Fibroblast of lung (primary cell): ENCODE results near the gene ROPN1L. TPM values are rescaled to one million over a fixed set of nuclear protein-coding genes. Genes with fewer than 3 reads are reported as not detected.
A peak's percentile ranks its signal among the peaks of the same experiment; 100 is the strongest.

Experiments
- DNase-seq, 2 donors: peaks; one replicate each; pipeline versions ENCODE4 v3.0.0 to v3.0.0-alpha.2; 2010; ENCODE audit warnings: low read depth in 2 of 2
- H2AFZ ChIP-seq: 2 replicates; pipeline ENCODE4 v1.5.1; 2012; ENCODE audit warnings: low read length, control low read depth, inconsistent platforms
- H3K27ac ChIP-seq: 2 replicates; pipeline ENCODE4 v1.5.1; 2011; ENCODE audit warnings: low read length, control low read depth; ENCODE audit not compliant: insufficient read depth
- H3K27me3 ChIP-seq: 2 replicates; pipeline ENCODE4 v1.5.1; 2011; ENCODE audit warnings: mild to moderate bottlenecking, low read length; ENCODE audit not compliant: control insufficient read depth, insufficient read depth
- H3K36me3 ChIP-seq: 2 replicates; pipeline ENCODE4 v1.5.1; 2011; ENCODE audit warnings: low read length; ENCODE audit not compliant: control insufficient read depth, insufficient read depth
- H3K4me1 ChIP-seq: 2 replicates; pipeline ENCODE4 v1.5.1; 2011; ENCODE audit warnings: low read length; ENCODE audit not compliant: control insufficient read depth, insufficient read depth; ENCODE audit errors: extremely low read depth
- H3K4me2 ChIP-seq: 2 replicates; pipeline ENCODE4 v1.5.1; 2011; ENCODE audit warnings: low read length, control low read depth; ENCODE audit not compliant: insufficient read depth; ENCODE audit errors: extremely low read depth
- H3K4me3 ChIP-seq, 4 experiments: fragments of 200-600 bp in 1 of 4; sonication (generic) in 1 of 4; replicated peaks in 1 of 4; 2 replicates each; pipeline ENCODE4 v1.5.1; 2011 to 2016; ENCODE audit warnings: low read length in 4 of 4, low read depth in 3 of 4, mild to moderate bottlenecking in 3 of 4, control low read depth in 2 of 4, inconsistent platforms in 1 of 4, mixed read lengths in 1 of 4; ENCODE audit not compliant: insufficient read depth in 1 of 4; ENCODE audit errors: control extremely low read depth in 1 of 4
- H3K79me2 ChIP-seq: 2 replicates; pipeline ENCODE4 v1.5.1; 2012; ENCODE audit warnings: mild to moderate bottlenecking, low read length, inconsistent platforms; ENCODE audit not compliant: control insufficient read depth, insufficient read depth
- H3K9ac ChIP-seq: 2 replicates; pipeline ENCODE4 v1.5.1; 2011; ENCODE audit warnings: mild to moderate bottlenecking, low read length, control low read depth; ENCODE audit not compliant: insufficient read depth
- H3K9me3 ChIP-seq: 2 replicates; pipeline ENCODE4 v1.5.1; 2012; ENCODE audit warnings: low read depth, low read length; ENCODE audit not compliant: control insufficient read depth, insufficient read depth
- H4K20me1 ChIP-seq: 2 replicates; pipeline ENCODE4 v1.5.1; 2011; ENCODE audit warnings: low read length; ENCODE audit not compliant: control insufficient read depth, insufficient read depth; ENCODE audit errors: extremely low read depth
- CTCF ChIP-seq, 2 donors: IDR thresholded peaks in 1 of 2; conservative IDR thresholded peaks in 1 of 2; 1 replicate in 1 of 2; 2 replicates in 1 of 2; pipeline ENCODE4 v1.5.1; 2011 to 2012; ENCODE audit warnings: low read length in 2 of 2, control low read depth in 1 of 2, inconsistent platforms in 1 of 2, low read depth in 1 of 2, mild to moderate bottlenecking in 1 of 2
- EZH2 ChIP-seq: IDR thresholded peaks from 2 replicates; pipeline ENCODE4 v1.5.1; 2012; ENCODE audit warnings: low read length, control low read depth, mild to moderate bottlenecking; ENCODE audit errors: missing control alignments
- polyA plus RNA-seq, 2 donors: library from polyadenylated mRNA; depleted of rRNA in 1 of 2; stranded (reverse) in 1 of 2; unstranded in 1 of 2; fragments of >200 nt; gene quantifications; 2 replicates each; pipeline ENCODE4 v1.2.1, GENCODE V29; 2011 to 2012; ENCODE audit warnings: missing spikeins in 1 of 2
- total RNA-seq: library from RNA; depleted of rRNA; stranded (reverse); fragments of >200 nt; gene quantifications from 2 replicates; pipeline ENCODE4 v1.2.1, GENCODE V29; 2014

ROPN1L gene
- total and polyA plus RNA-seq, 2 donors (not counting 1 experiment from before 2014, with no cell fraction given) = 0.17 to 0.26 TPM

- no peak for TF ChIP-seq CTCF (conservative IDR thresholded peaks at IDR 0.05 in 1 of 2, IDR thresholded peaks at IDR 0.05 in 1 of 2; ENCODE audit: low read depth in 1 of 2, low read length in 2 of 2)
- TF ChIP-seq EZH2 = no peak
- H3K4me2 ChIP-seq = peak overlapping the region; percentile 98
These were observed 1.2 kb upstream of the ROPN1L start for GRCh38 chr5:10440367-10440990.

GRCh38 chr5:10441992-10442435, 335 bp downstream of the ROPN1L start:
- Histone ChIP-seq H3K4me3 (peak overlapping the region; percentile 43 to 71 (median 54)), H3K27ac (peak overlapping the region; percentile 42), H3K4me1 (peaks cover 6% of the 10 kb centered on the region), H3K4me2 (peak overlapping the region; percentile 98), H3K36me3 (no peaks in the 10 kb centered on the region), H3K79me2 (no peaks in the 10 kb centered on the region), H3K9me3 (no peaks in the 10 kb centered on the region), H3K27me3 (no peaks in the 10 kb centered on the region), H4K20me1 (no peaks in the 10 kb centered on the region), H2AFZ (peak overlapping the region; percentile 51), H3K9ac (peak overlapping the region; percentile 41)
- no peak for DNase-seq
- TF ChIP-seq CTCF (conservative IDR thresholded peaks at IDR 0.05 in 1 of 2, IDR thresholded peaks at IDR 0.05 in 1 of 2; ENCODE audit: low read depth in 1 of 2, low read length in 2 of 2) = no peak
- TF ChIP-seq EZH2 = no peak

More at GRCh38 chr5:10440367-10440990, 1.2 kb upstream of the ROPN1L start:
- no peaks in the 10 kb centered on the region for H3K36me3 ChIP-seq
- no peaks in the 10 kb centered on the region for H3K9me3 ChIP-seq
- H3K9ac ChIP-seq = no peak overlapping the region
- DNase-seq = no peak
- H3K27me3 ChIP-seq = no peaks in the 10 kb centered on the region
- H4K20me1 ChIP-seq = no peaks in the 10 kb centered on the region
- H3K4me3 ChIP-seq = peak overlapping the region in 2 of 4 experiments; percentile 63 to 71
- H3K79me2 ChIP-seq = no peaks in the 10 kb centered on the region
- H3K4me1 ChIP-seq = peaks cover 6% of the 10 kb centered on the region
- H2AFZ ChIP-seq = no peak overlapping the region
- no peak overlapping the region for H3K27ac ChIP-seq

- H3K36me3 ChIP-seq = no peaks in the 10 kb centered on the region
- DNase-seq = peak in 1 of 2 donors; percentile 25
- H3K4me2 ChIP-seq = peak overlapping the region; percentile 98
- no peaks in the 10 kb centered on the region for H3K79me2 ChIP-seq
- H3K4me3 ChIP-seq = peak overlapping the region in 2 of 4 experiments; percentile 43 to 53
- no peak overlapping the region for H3K9ac ChIP-seq
- no peaks in the 10 kb centered on the region for H4K20me1 ChIP-seq
- no peaks in the 10 kb centered on the region for H3K27me3 ChIP-seq
- H3K27ac ChIP-seq = no peak overlapping the region
- H3K9me3 ChIP-seq = no peaks in the 10 kb centered on the region
- TF ChIP-seq CTCF (conservative IDR thresholded peaks at IDR 0.05 in 1 of 2, IDR thresholded peaks at IDR 0.05 in 1 of 2; ENCODE audit: low read depth in 1 of 2, low read length in 2 of 2) = no peak
- TF ChIP-seq EZH2 = no peak
- peaks cover 6% of the 10 kb centered on the region for H3K4me1 ChIP-seq
- no peak overlapping the region for H2AFZ ChIP-seq
These were observed 897 bp downstream of the ROPN1L start for GRCh38 chr5:10442576-10442975.
